ENCODE measurements around the gene SPOCK3.

- TF ChIP-seq MAX (IDR thresholded peaks at IDR 0.05) (no peak), CEBPB (IDR thresholded peaks at IDR 0.05) (no peak), YY1 (IDR thresholded peaks at IDR 0.05; ENCODE audit: low read depth) (no peak), FOXM1 (IDR thresholded peaks at IDR 0.05; ENCODE audit: borderline replicate concordance, low read depth) (no peak), ZBTB7A (IDR thresholded peaks at IDR 0.05; ENCODE audit: low read depth) (no peak), EP300 (IDR thresholded peaks at IDR 0.05; ENCODE audit: borderline replicate concordance) (no peak), RAD21 (IDR thresholded peaks at IDR 0.05; ENCODE audit: low read depth) (no peak), REST (IDR thresholded peaks at IDR 0.05; ENCODE audit: low read depth) (no peak), CREB1 (IDR thresholded peaks at IDR 0.05; ENCODE audit: low read depth) (no peak), EGR1 (IDR thresholded peaks at IDR 0.05) (no peak), NFIC (IDR thresholded peaks at IDR 0.05) (no peak)
These were observed 201.4 kb downstream of the SPOCK3 start for GRCh38 chr4:167032871-167033270.
